CD14-positive monocyte (primary cell): ENCODE measurements around the gene GCA. TPM values are rescaled to one million over a fixed set of nuclear protein-coding genes. Genes with fewer than 3 reads are reported as not detected.

Experiments
- DNase-seq, 3 donors: peaks; one replicate each; pipeline ENCODE4 v3.0.0-alpha.2; 2011 to 2022
- H2AFZ ChIP-seq: 2 replicates; pipeline ENCODE4 v1.6.0; 2012; ENCODE audit warnings: mild to moderate bottlenecking, low read depth, low read length, inconsistent platforms; ENCODE audit not compliant: insufficient read depth, poor library complexity, severe bottlenecking
- H3K27ac ChIP-seq, 2 donors: 1 replicate in 1 of 2; 2 replicates in 1 of 2; pipeline ENCODE4 v1.5.1; 2012 to 2013; ENCODE audit warnings: low read length in 2 of 2, control low read depth in 1 of 2, inconsistent platforms in 1 of 2, low read depth in 1 of 2, mild to moderate bottlenecking in 1 of 2
- H3K27me3 ChIP-seq, 2 donors: one replicate each; pipeline versions ENCODE4 v1.6.0 to v1.6.1; 2011 to 2013; ENCODE audit warnings: low read length in 2 of 2; ENCODE audit not compliant: control insufficient read depth in 2 of 2, insufficient read depth in 2 of 2
- H3K36me3 ChIP-seq, 2 donors: replicated peaks in 1 of 2; 1 replicate in 1 of 2; 2 replicates in 1 of 2; pipeline versions ENCODE4 v1.5.1 to v1.6.1; 2012 to 2013; ENCODE audit warnings: low read length in 2 of 2, control low read depth in 1 of 2, inconsistent platforms in 1 of 2, mild to moderate bottlenecking in 1 of 2; ENCODE audit not compliant: insufficient read depth in 2 of 2, control insufficient read depth in 1 of 2
- H3K4me1 ChIP-seq, 2 donors: 1 replicate in 1 of 2; 2 replicates in 1 of 2; pipeline versions ENCODE4 v1.5.1 to v1.6.1; 2012 to 2013; ENCODE audit warnings: low read length in 2 of 2, control low read depth in 1 of 2, inconsistent platforms in 1 of 2, mild to moderate bottlenecking in 1 of 2, moderate library complexity in 1 of 2; ENCODE audit not compliant: insufficient read depth in 2 of 2, control insufficient read depth in 1 of 2
- H3K4me2 ChIP-seq: replicated peaks from 2 replicates; pipeline ENCODE3; 2012; ENCODE audit warnings: low read length, moderate library complexity, mild to moderate bottlenecking; ENCODE audit not compliant: poor library complexity, severe bottlenecking; ENCODE audit errors: extremely low read depth
- H3K4me3 ChIP-seq, 3 experiments: fragments of 200-600 bp in 1 of 3; sonication (generic) in 1 of 3; replicated peaks in 1 of 3; 1 replicate in 2 of 3; 2 replicates in 1 of 3; pipeline ENCODE4 v1.5.1; 2011 to 2013; ENCODE audit warnings: low read length in 3 of 3, mild to moderate bottlenecking in 3 of 3, control low read depth in 2 of 3, low read depth in 2 of 3, inconsistent platforms in 1 of 3, moderate library complexity in 1 of 3
- H3K79me2 ChIP-seq: 2 replicates; pipeline ENCODE4 v1.6.0; 2012; ENCODE audit warnings: mild to moderate bottlenecking, control low read depth, inconsistent platforms, low read length, moderate library complexity; ENCODE audit not compliant: insufficient read depth
- H3K9ac ChIP-seq: 2 replicates; pipeline ENCODE4 v1.6.0; 2017; ENCODE audit warnings: low read length, mild to moderate bottlenecking; ENCODE audit not compliant: insufficient read depth, poor library complexity, severe bottlenecking
- H3K9me3 ChIP-seq, 2 donors: replicated peaks in 1 of 2; 1 replicate in 1 of 2; 2 replicates in 1 of 2; pipeline versions ENCODE4 v1.5.1 to v1.6.1; 2012 to 2013; ENCODE audit warnings: low read length in 2 of 2, control low read depth in 1 of 2; ENCODE audit not compliant: control insufficient read depth in 1 of 2, insufficient read depth in 1 of 2
- H4K20me1 ChIP-seq: 2 replicates; pipeline ENCODE4 v1.6.0; 2012; ENCODE audit warnings: mild to moderate bottlenecking, low read length, control low read depth, moderate library complexity; ENCODE audit not compliant: insufficient read depth
- H3K27ac Mint-ChIP-seq, 7 donors: one replicate each; pipeline ENCODE4 v1.8.0; 2020; ENCODE audit warnings: mild to moderate bottlenecking in 7 of 7, mixed read lengths in 7 of 7, moderate library complexity in 6 of 7, inconsistent platforms in 2 of 7
- H3K27me3 Mint-ChIP-seq, 3 donors: one replicate each; pipeline ENCODE4 v1.8.0; 2021 to 2022; ENCODE audit warnings: low read depth in 3 of 3, mild to moderate bottlenecking in 3 of 3, mixed read lengths in 3 of 3, moderate library complexity in 3 of 3, inconsistent platforms in 1 of 3
- H3K36me3 Mint-ChIP-seq, 2 donors: one replicate each; pipeline ENCODE4 v1.8.0; 2020; ENCODE audit warnings: mixed read lengths in 2 of 2, inconsistent platforms in 1 of 2, mild to moderate bottlenecking in 1 of 2
- H3K4me1 Mint-ChIP-seq: one replicate; pipeline ENCODE4 v1.8.0; 2020; ENCODE audit warnings: mild to moderate bottlenecking, mixed read lengths
- H3K4me3 Mint-ChIP-seq, 2 donors: one replicate each; pipeline ENCODE4 v1.8.0; 2020; ENCODE audit warnings: mild to moderate bottlenecking in 2 of 2, mixed read lengths in 2 of 2, moderate library complexity in 1 of 2
- H3K9me3 Mint-ChIP-seq, 7 donors: one replicate each; pipeline ENCODE4 v1.8.0; 2020 to 2022; ENCODE audit warnings: mixed read lengths in 7 of 7, mild to moderate bottlenecking in 6 of 7, moderate library complexity in 6 of 7, inconsistent platforms in 2 of 7
- CTCF ChIP-seq: fragments of 200-600 bp; IDR thresholded peaks from one replicate; pipeline ENCODE4 v1.8.0; 2022; ENCODE audit warnings: antibody characterized with exemption, mild to moderate bottlenecking
- WGBS: methylation state at CpG from one replicate; pipeline ENCODE4 v1.1.5; 2013; ENCODE audit warnings: missing lambda C conversion rate; ENCODE audit not compliant: insufficient coverage; 5-methylcytosine and 5-hydroxymethylcytosine counted together
- intact Hi-C, 2 donors: fragments of 100-400 bp; cut with micrococcal nuclease; formaldehyde crosslinking; loops; one replicate each; pipeline versions ENCODE4 v1.15.0 to v1.15.1; 2023
- polyA plus RNA-seq, 3 donors: library from polyadenylated mRNA; depleted of rRNA in 1 of 3; unstranded in 2 of 3; stranded (reverse) in 1 of 3; fragments of 300-500 nt in 2 of 3; fragments of >200 nt in 1 of 3; fragmentation: Illumina TruSeq in 2 of 3; gene quantifications; 1 replicate in 2 of 3; 2 replicates in 1 of 3; pipeline ENCODE4 v1.2.3, GENCODE V29; 2012 to 2021

The GCA gene
- polyA plus RNA-seq, 3 donors = 129 to 441 (median 400) TPM

GRCh38 chr2:162342321-162342720 lies 1.6 kb upstream of the GCA start:
- Mint-ChIP-seq H3K36me3 (peaks cover 0 to under 1% of the 10 kb centered on the region in 2 donors), H3K4me3 (peak overlapping the region; percentile 27 to 82), H3K9me3 (no peaks in the 10 kb centered on the region), H3K4me1 (peaks cover 70% of the 10 kb centered on the region), H3K27ac (peak overlapping the region; percentile 20 to 91 (median 82)), H3K27me3 (no peaks in the 10 kb centered on the region)
- intact Hi-C loops = no loop called here
- no peak overlapping the region for H3K9ac ChIP-seq
- peaks cover 63 to 85% of the 10 kb centered on the region in 2 donors for H3K4me1 ChIP-seq
- DNase-seq = peak in 1 of 3 donors; percentile 28
- no peaks in the 10 kb centered on the region for H3K9me3 ChIP-seq
- H3K27ac ChIP-seq = peak overlapping the region in 1 of 2 donors; percentile 91
- H3K36me3 ChIP-seq = no peaks in the 10 kb centered on the region
- peaks cover 12% of the 10 kb centered on the region for H4K20me1 ChIP-seq
- H3K4me2 ChIP-seq = peak overlapping the region; percentile 82
- H3K4me3 ChIP-seq = peak overlapping the region in 2 of 3 experiments; percentile 72 to 99
- H2AFZ ChIP-seq = peak overlapping the region; percentile 60
- 0% methylated on average over 2 of the region's 3 CpGs for WGBS
- peaks cover 71% of the 10 kb centered on the region for H3K79me2 ChIP-seq
- H3K27me3 ChIP-seq = no peaks in the 10 kb centered on the region
- TF ChIP-seq CTCF = no peak

- Histone ChIP-seq H3K4me2 (peak overlapping the region; percentile 82), H3K27me3 (no peaks in the 10 kb centered on the region), H3K27ac (peak overlapping the region in 1 of 2 donors; percentile 91), H4K20me1 (peaks cover 17% of the 10 kb centered on the region), H3K4me3 (peak overlapping the region; percentile 72 to 99 (median 86)), H3K36me3 (peaks cover 1 to 4% of the 10 kb centered on the region in 2 donors), H3K9ac (no peak overlapping the region), H3K4me1 (peaks cover 61 to 85% of the 10 kb centered on the region in 2 donors), H3K79me2 (peaks cover 76% of the 10 kb centered on the region), H2AFZ (no peak overlapping the region), H3K9me3 (no peaks in the 10 kb centered on the region)
- no peaks in the 10 kb centered on the region for H3K27me3 Mint-ChIP-seq
- intact Hi-C loops = no loop called here
- TF ChIP-seq CTCF = no peak
- WGBS = 0% methylated on average over 1 of the region's 2 CpGs
- H3K9me3 Mint-ChIP-seq = no peaks in the 10 kb centered on the region
- peak overlapping the region; percentile 82 to 92 for H3K4me3 Mint-ChIP-seq
- peak overlapping the region; percentile 20 to 97 (median 87) for H3K27ac Mint-ChIP-seq
- H3K4me1 Mint-ChIP-seq = peaks cover 69% of the 10 kb centered on the region
- DNase-seq = peak; percentile 35 to 66 (median 48)
- H3K36me3 Mint-ChIP-seq = peaks cover 2 to 4% of the 10 kb centered on the region in 2 donors
Measured at GRCh38 chr2:162342841-162343240, 1.1 kb upstream of the GCA start.
